H9 (cell line): ENCODE measurements around the gene ITPR1. TPM values are rescaled to one million over a fixed set of nuclear protein-coding genes. Genes with fewer than 3 reads are reported as not detected.

ENCODE experiments used
- DNase-seq: peaks from one replicate; pipeline ENCODE4 v3.0.0-alpha.2; 2017
- H2AFZ ChIP-seq: one replicate; pipeline ENCODE4 v1.6.1; 2013; ENCODE audit warnings: mild to moderate bottlenecking, low read length, control low read depth, moderate library complexity
- H2AK5ac ChIP-seq: 2 replicates; pipeline ENCODE4 v1.6.1; 2013; ENCODE audit warnings: low read length, control low read depth, mixed read lengths; ENCODE audit not compliant: insufficient read length
- H2BK120ac ChIP-seq: one replicate; pipeline ENCODE4 v1.6.1; 2013; ENCODE audit warnings: low read depth, mild to moderate bottlenecking, low read length, control low read depth, inconsistent platforms; ENCODE audit not compliant: poor library complexity, severe bottlenecking
- H2BK12ac ChIP-seq: 2 replicates; pipeline ENCODE4 v1.6.1; 2013; ENCODE audit warnings: low read length, control low read depth, mixed read lengths, low read depth; ENCODE audit not compliant: insufficient read length
- H2BK15ac ChIP-seq: 2 replicates; pipeline ENCODE4 v1.6.1; 2013; ENCODE audit warnings: low read depth, low read length, control low read depth
- H2BK20ac ChIP-seq: one replicate; pipeline ENCODE4 v1.6.1; 2013; ENCODE audit warnings: low read depth, mild to moderate bottlenecking, low read length, control low read depth, inconsistent platforms; ENCODE audit not compliant: poor library complexity, severe bottlenecking
- H2BK5ac ChIP-seq: 2 replicates; pipeline ENCODE4 v1.6.1; 2013; ENCODE audit warnings: low read length, control low read depth, mixed read lengths; ENCODE audit not compliant: insufficient read length
- H3K14ac ChIP-seq: 2 replicates; pipeline ENCODE4 v1.6.1; 2013; ENCODE audit warnings: low read length, control low read depth; ENCODE audit not compliant: insufficient read depth
- H3K18ac ChIP-seq: 2 replicates; pipeline ENCODE4 v1.6.1; 2013; ENCODE audit warnings: low read depth, mild to moderate bottlenecking, mixed read lengths, low read length, control low read depth; ENCODE audit not compliant: insufficient read length
- H3K23ac ChIP-seq: 2 replicates; pipeline ENCODE4 v1.6.1; 2013; ENCODE audit warnings: low read length, control low read depth, mixed read lengths, low read depth; ENCODE audit not compliant: insufficient read length
- H3K23me2 ChIP-seq: 2 replicates; pipeline ENCODE4 v1.6.1; 2013; ENCODE audit warnings: low read depth, mild to moderate bottlenecking, mixed read lengths, low read length, control low read depth; ENCODE audit not compliant: insufficient read length, poor library complexity, severe bottlenecking
- H3K27ac ChIP-seq: 2 replicates; pipeline ENCODE4 v1.5.1; 2013; ENCODE audit warnings: low read length, control low read depth, mixed read lengths, low read depth; ENCODE audit not compliant: insufficient read length
- H3K27me3 ChIP-seq: 2 replicates; pipeline ENCODE4 v1.6.1; 2013; ENCODE audit warnings: low read length, control low read depth, inconsistent platforms; ENCODE audit not compliant: insufficient read depth
- H3K4ac ChIP-seq: 2 replicates; pipeline ENCODE4 v1.6.1; 2013; ENCODE audit warnings: low read depth, mild to moderate bottlenecking, control low read depth, inconsistent platforms, low read length, moderate library complexity
- H3K4me1 ChIP-seq: 2 replicates; pipeline ENCODE4 v1.6.1; 2013; ENCODE audit warnings: low read length, control low read depth, inconsistent platforms; ENCODE audit not compliant: insufficient read depth
- H3K4me2 ChIP-seq: 2 replicates; pipeline ENCODE4 v1.6.1; 2013; ENCODE audit warnings: low read length, control low read depth, mixed read lengths; ENCODE audit not compliant: insufficient read length, insufficient read depth
- H3K56ac ChIP-seq: 2 replicates; pipeline ENCODE4 v1.6.1; 2013; ENCODE audit warnings: low read depth, mild to moderate bottlenecking, mixed read lengths, low read length, control low read depth; ENCODE audit not compliant: insufficient read length
- H3K79me1 ChIP-seq: 2 replicates; pipeline ENCODE4 v1.6.1; 2013; ENCODE audit warnings: low read depth, mild to moderate bottlenecking, moderate library complexity, low read length, control low read depth, inconsistent platforms; ENCODE audit not compliant: insufficient read depth, poor library complexity, severe bottlenecking
- H3K79me2 ChIP-seq: 2 replicates; pipeline ENCODE4 v1.6.1; 2013; ENCODE audit warnings: low read length, control low read depth, inconsistent platforms; ENCODE audit not compliant: insufficient read depth
- H3K9ac ChIP-seq: 2 replicates; pipeline ENCODE4 v1.6.1; 2013; ENCODE audit warnings: low read length, control low read depth, mixed read lengths; ENCODE audit not compliant: insufficient read length; ENCODE audit errors: extremely low read depth
- H3K9me3 ChIP-seq: one replicate; pipeline ENCODE4 v1.6.1; 2013; ENCODE audit warnings: low read depth, low read length, inconsistent platforms; ENCODE audit not compliant: control insufficient read depth
- H3T11ph ChIP-seq: one replicate; pipeline ENCODE4 v1.6.1; 2013; ENCODE audit warnings: mild to moderate bottlenecking, low read length, control low read depth, inconsistent platforms
- H4K20me1 ChIP-seq: one replicate; pipeline ENCODE4 v1.6.1; 2013; ENCODE audit not compliant: control insufficient read depth, insufficient read length, insufficient read depth
- H4K5ac ChIP-seq: 2 replicates; pipeline ENCODE4 v1.6.1; 2013; ENCODE audit warnings: low read depth, mild to moderate bottlenecking, mixed read lengths, low read length, control low read depth; ENCODE audit not compliant: insufficient read length
- H4K8ac ChIP-seq: replicated peaks from 2 replicates; pipeline ENCODE4 v1.6.1; 2013; ENCODE audit warnings: low read length, control low read depth, mixed read lengths, low read depth; ENCODE audit not compliant: insufficient read length
- H4K91ac ChIP-seq: 2 replicates; pipeline ENCODE4 v1.6.1; 2013; ENCODE audit warnings: low read depth, mild to moderate bottlenecking, moderate library complexity, mixed read lengths, low read length, control low read depth; ENCODE audit not compliant: insufficient read length
- H3K27ac Mint-ChIP-seq, 3 experiments: 2 replicates in 2 of 3; 3 replicates in 1 of 3; pipeline ENCODE4 v1.8.0; 2020 to 2021; ENCODE audit warnings: mixed read lengths in 3 of 3, mild to moderate bottlenecking in 1 of 3, moderate library complexity in 1 of 3
- H3K27me3 Mint-ChIP-seq: 2 replicates; pipeline ENCODE4 v1.8.0; 2021; ENCODE audit warnings: low read depth, mild to moderate bottlenecking, moderate library complexity, mixed read lengths
- H3K36me3 Mint-ChIP-seq, 3 experiments: 2 replicates in 2 of 3; 3 replicates in 1 of 3; pipeline ENCODE4 v1.8.0; 2020 to 2021; ENCODE audit warnings: low read depth in 3 of 3, mixed read lengths in 3 of 3; ENCODE audit not compliant: insufficient read depth in 1 of 3
- H3K4me1 Mint-ChIP-seq, 2 experiments: 2 replicates each; pipeline ENCODE4 v1.8.0; 2020; ENCODE audit warnings: mixed read lengths in 2 of 2
- H3K4me3 Mint-ChIP-seq, 2 experiments: 2 replicates in 1 of 2; 3 replicates in 1 of 2; pipeline ENCODE4 v1.8.0; 2020 to 2021; ENCODE audit warnings: mild to moderate bottlenecking in 2 of 2, mixed read lengths in 2 of 2, moderate library complexity in 1 of 2
- H3K9me3 Mint-ChIP-seq, 2 experiments: 2 replicates in 1 of 2; 3 replicates in 1 of 2; pipeline ENCODE4 v1.8.0; 2020; ENCODE audit warnings: mild to moderate bottlenecking in 2 of 2, mixed read lengths in 2 of 2, moderate library complexity in 1 of 2
- CTCF ChIP-seq: fragments of 200-600 bp; sonication (generic); conservative IDR thresholded peaks from 3 replicates; pipeline ENCODE4 v1.8.0; 2021; ENCODE audit warnings: antibody characterized with exemption, mild to moderate bottlenecking
- total RNA-seq: library from RNA; stranded (reverse); gene quantifications from 2 replicates; pipeline ENCODE4 v1.2.1, GENCODE V29; 2021

Gene ITPR1
- total RNA-seq, 1 experiment from 2014 or later: 4.2 TPM

GRCh38 chr3:4509043-4509442 is 15.9 kb downstream of the ITPR1 start:
- peaks cover 4% of the 10 kb centered on the region; the same call in 1 of the 2 replicates for H3K4me1 ChIP-seq
- no peak overlapping the region for H4K8ac ChIP-seq
- H3K9ac ChIP-seq: no peak overlapping the region
- H2BK20ac ChIP-seq: no peak overlapping the region
- Mint-ChIP-seq H3K9me3 (no peaks in the 10 kb centered on the region), H3K27me3 (no peaks in the 10 kb centered on the region), H3K36me3 (no peaks in the 10 kb centered on the region), H3K27ac (no peak overlapping the region), H3K4me1 (peaks cover 6 to 25% of the 10 kb centered on the region in 2 experiments), H3K4me3 (no peak overlapping the region)
- no peak overlapping the region for H3K4me2 ChIP-seq
- H2AFZ ChIP-seq: no peak overlapping the region
- H4K91ac ChIP-seq: no peak overlapping the region
- H3K79me1 ChIP-seq: no peaks in the 10 kb centered on the region
- no peak overlapping the region for H3T11ph ChIP-seq
- no peak overlapping the region for H4K5ac ChIP-seq
- no peak overlapping the region for H3K14ac ChIP-seq
- H3K27me3 ChIP-seq: no peaks in the 10 kb centered on the region
- TF ChIP-seq CTCF: no peak
- no peaks in the 10 kb centered on the region for H3K23me2 ChIP-seq
- H2BK15ac ChIP-seq: no peak overlapping the region
- no peak overlapping the region for H3K18ac ChIP-seq
- H2BK12ac ChIP-seq: no peak overlapping the region
- no peak overlapping the region for H3K4ac ChIP-seq
- no peaks in the 10 kb centered on the region for H4K20me1 ChIP-seq
- no peak overlapping the region for H2AK5ac ChIP-seq
- H3K56ac ChIP-seq: no peak overlapping the region
- DNase-seq: no peak
- H3K79me2 ChIP-seq: no peaks in the 10 kb centered on the region
- no peaks in the 10 kb centered on the region for H3K9me3 ChIP-seq
- H3K27ac ChIP-seq: no peak overlapping the region
- H2BK5ac ChIP-seq: no peak overlapping the region
- no peak overlapping the region for H2BK120ac ChIP-seq
- H3K23ac ChIP-seq: no peak overlapping the region
